ENCODE results near the gene NDUFA11.

DNA sequence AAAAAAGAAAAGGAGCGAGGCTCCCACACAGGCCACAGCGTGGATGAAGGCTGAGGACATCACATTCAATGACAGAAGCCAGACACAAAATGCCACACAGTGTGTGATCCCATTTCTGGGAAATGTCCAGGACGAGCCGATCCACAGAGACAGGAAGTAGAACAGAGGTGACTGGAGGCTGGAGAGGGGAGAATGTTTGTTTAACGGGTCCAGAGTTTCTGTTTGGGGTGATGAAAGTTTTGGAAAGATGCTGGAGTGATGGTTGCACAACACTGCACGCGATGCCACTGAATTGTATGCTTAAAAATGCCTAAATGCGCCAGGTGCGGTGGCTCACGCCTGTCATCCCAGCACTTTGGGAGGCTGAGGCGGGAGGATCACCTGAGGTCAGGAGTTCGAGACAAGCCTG, 32.6 kb downstream of the NDUFA11 start:
- TF ChIP-seq, protein P1, sequence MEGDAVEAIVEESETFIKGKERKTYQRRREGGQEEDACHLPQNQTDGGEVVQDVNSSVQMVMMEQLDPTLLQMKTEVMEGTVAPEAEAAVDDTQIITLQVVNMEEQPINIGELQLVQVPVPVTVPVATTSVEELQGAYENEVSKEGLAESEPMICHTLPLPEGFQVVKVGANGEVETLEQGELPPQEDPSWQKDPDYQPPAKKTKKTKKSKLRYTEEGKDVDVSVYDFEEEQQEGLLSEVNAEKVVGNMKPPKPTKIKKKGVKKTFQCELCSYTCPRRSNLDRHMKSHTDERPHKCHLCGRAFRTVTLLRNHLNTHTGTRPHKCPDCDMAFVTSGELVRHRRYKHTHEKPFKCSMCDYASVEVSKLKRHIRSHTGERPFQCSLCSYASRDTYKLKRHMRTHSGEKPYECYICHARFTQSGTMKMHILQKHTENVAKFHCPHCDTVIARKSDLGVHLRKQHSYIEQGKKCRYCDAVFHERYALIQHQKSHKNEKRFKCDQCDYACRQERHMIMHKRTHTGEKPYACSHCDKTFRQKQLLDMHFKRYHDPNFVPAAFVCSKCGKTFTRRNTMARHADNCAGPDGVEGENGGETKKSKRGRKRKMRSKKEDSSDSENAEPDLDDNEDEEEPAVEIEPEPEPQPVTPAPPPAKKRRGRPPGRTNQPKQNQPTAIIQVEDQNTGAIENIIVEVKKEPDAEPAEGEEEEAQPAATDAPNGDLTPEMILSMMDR (conservative IDR thresholded peaks at IDR 0.05): no peak
- no peak for TF ChIP-seq EZH2 (IDR thresholded peaks at IDR 0.05; ENCODE audit: low read depth)

All from PC-9 (cell line).